Sigmoid colon (tissue), 7 donors: ENCODE results near the gene GDNF. TPM values are rescaled to one million over a fixed set of nuclear protein-coding genes. Genes with fewer than 3 reads are reported as not detected.
A peak's percentile ranks its signal among the peaks of the same experiment; 100 is the strongest.

Experiments
- DNase-seq: peaks from one replicate; pipeline ENCODE4 v3.0.0-alpha.2; 2019
- H3K27ac ChIP-seq, 4 donors: fragments of 200-600 bp; sonication (generic); one replicate each; pipeline ENCODE4 v1.5.1; 2016 to 2019; ENCODE audit warnings: mild to moderate bottlenecking in 1 of 4
- H3K27me3 ChIP-seq, 3 donors: fragments of 200-600 bp; sonication (generic); one replicate each; pipeline ENCODE4 v1.5.1; 2019; ENCODE audit warnings: mild to moderate bottlenecking in 1 of 3
- H3K36me3 ChIP-seq, 4 donors: fragments of 200-600 bp; sonication (generic); one replicate each; pipeline ENCODE4 v1.5.1; 2016 to 2019
- H3K4me1 ChIP-seq, 4 donors: fragments of 200-600 bp; sonication (generic); one replicate each; pipeline ENCODE4 v1.5.1; 2017 to 2019
- H3K4me3 ChIP-seq, 4 donors: fragments of 200-600 bp; sonication (generic); one replicate each; pipeline ENCODE4 v1.5.1; 2017 to 2019; ENCODE audit warnings: mild to moderate bottlenecking in 2 of 4, moderate library complexity in 1 of 4
- H3K9me3 ChIP-seq, 4 donors: fragments of 200-600 bp in 3 of 4; sonication (generic) in 3 of 4; one replicate each; pipeline versions ENCODE4 v1.5.1 to v1.6.1; 2013 to 2019
- CTCF ChIP-seq, 4 experiments: fragments of 450-650 bp in 3 of 4; fragments of 200-600 bp in 1 of 4; IDR thresholded peaks; one replicate each; pipeline ENCODE4 v1.5.1; 2016 to 2019; ENCODE audit warnings: antibody characterized with exemption in 4 of 4, mild to moderate bottlenecking in 3 of 4, moderate library complexity in 2 of 4
- EP300 ChIP-seq, 4 donors: sonication (generic); formaldehyde crosslinking; IDR thresholded peaks; one replicate each; pipeline ENCODE4 v1.6.1; 2017; ENCODE audit warnings: antibody characterized with exemption in 4 of 4
- POLR2A ChIP-seq, 2 donors: fragments of 450-650 bp; IDR thresholded peaks; one replicate each; pipeline ENCODE4 v1.6.1; 2016; ENCODE audit warnings: antibody characterized with exemption in 2 of 2, mild to moderate bottlenecking in 2 of 2, moderate library complexity in 2 of 2
- POLR2AphosphoS5 ChIP-seq, 4 donors: sonication (generic); formaldehyde crosslinking; IDR thresholded peaks; one replicate each; pipeline ENCODE4 v1.6.1; 2017; ENCODE audit warnings: antibody characterized with exemption in 4 of 4
- WGBS, 2 donors: extraction: QIAGEN DNeasy Blood & Tissue Kit; methylation state at CpG; one replicate each; pipeline ENCODE4 v1.1.7; 2013; 5-methylcytosine and 5-hydroxymethylcytosine counted together
- intact Hi-C: fragments of 100-400 bp; cut with DNase I; formaldehyde crosslinking; loops from one replicate; pipeline ENCODE4 v1.15.1; 2023
- polyA plus RNA-seq, 3 donors: library from polyadenylated mRNA; stranded (reverse); fragments of 200-250 nt; gene quantifications; one replicate each; pipeline ENCODE4 v1.2.3, GENCODE V29; 2013
- total RNA-seq, 4 donors: library from RNA; depleted of rRNA; stranded (reverse); fragments of >200 nt; gene quantifications; one replicate each; pipeline ENCODE4 v1.1.0, GENCODE V29; 2016
- donor health status: healthy with polysubstance abuse.
- donor health status: Bipolar disorder and iron deficiency.
- donor health status: healthy.

The GDNF gene
- total and polyA plus RNA-seq, 7 donors, result under 0.01 to 16.3 (median 4.2) TPM

- intact Hi-C loops, result loop anchor here (5.0 kb wide), 3 partner anchors 121 to 961 kb away; partner anchors contain the start of gene NIPBL
- WGBS, 2 donors, result 6 to 11% methylated on average over 47 of the region's 47 CpGs
- no peaks in the 10 kb centered on the region for H3K9me3 ChIP-seq
- peak overlapping the region; percentile 66 to 86 (median 73) for H3K4me3 ChIP-seq
- H3K27me3 ChIP-seq, result peaks cover 0 to 6% (median 3%) of the 10 kb centered on the region in 3 donors
- peak; percentile 79 for DNase-seq
- no peaks in the 10 kb centered on the region for H3K36me3 ChIP-seq
- peak in 1 of 4 experiments; percentile 17 for TF ChIP-seq CTCF (IDR thresholded peaks at IDR 0.05)
- no peak for TF ChIP-seq EP300 (IDR thresholded peaks at IDR 0.05)
- peak in 1 of 4 donors; percentile 44 for TF ChIP-seq POLR2AphosphoS5 (IDR thresholded peaks at IDR 0.05)
- H3K27ac ChIP-seq, result peak overlapping the region; percentile 85 to 97 (median 95)
- peaks cover 0 to 50% (median 34%) of the 10 kb centered on the region in 4 donors for H3K4me1 ChIP-seq
These were observed 1.5 kb downstream of the GDNF start for GRCh38 chr5:37838152-37838932.

GRCh38 chr5:37837414-37838032 lies 2.3 kb downstream of the GDNF start:
- Histone ChIP-seq H3K9me3 (no peaks in the 10 kb centered on the region), H3K36me3 (no peaks in the 10 kb centered on the region), H3K27ac (peak overlapping the region; percentile 85 to 97 (median 95)), H3K4me3 (peak overlapping the region; percentile 66 to 86 (median 73)), H3K27me3 (peaks cover 0 to 6% (median 3%) of the 10 kb centered on the region in 3 donors), H3K4me1 (peaks cover 0 to 59% (median 42%) of the 10 kb centered on the region in 4 donors)
- TF ChIP-seq EP300 (IDR thresholded peaks at IDR 0.05) (no peak), POLR2AphosphoS5 (IDR thresholded peaks at IDR 0.05) (peak in 3 of 4 donors; percentile 28 to 55 (median 36)), CTCF (IDR thresholded peaks at IDR 0.05) (peak; percentile 82 to 92 (median 84)), POLR2A (IDR thresholded peaks at IDR 0.05) (no peak)
- intact Hi-C loops, result loop anchor here (1.0 to 5.0 kb wide), 6 partner anchors 120 to 960 kb away; partner anchors contain the start of gene NIPBL
- DNase-seq, result peak; percentile 91
- 4 to 11% methylated on average over 38 of the region's 38 CpGs for WGBS, 2 donors

GRCh38 chr5:37836592-37837413 lies 3.0 kb downstream of the GDNF start:
- no peak for DNase-seq
- Histone ChIP-seq H3K36me3 (no peaks in the 10 kb centered on the region), H3K4me3 (peak overlapping the region; percentile 66 to 86 (median 73)), H3K9me3 (no peaks in the 10 kb centered on the region), H3K4me1 (peaks cover 0 to 66% (median 49%) of the 10 kb centered on the region in 4 donors), H3K27ac (peak overlapping the region; percentile 85 to 97 (median 95)), H3K27me3 (peaks cover 0 to 6% (median 3%) of the 10 kb centered on the region in 3 donors)
- WGBS, 2 donors, result 3 to 25% methylated on average over 65 of the region's 65 CpGs
- TF ChIP-seq POLR2AphosphoS5 (IDR thresholded peaks at IDR 0.05), result peak in 1 of 4 donors; percentile 23
- TF ChIP-seq POLR2A (IDR thresholded peaks at IDR 0.05), result no peak
- no peak for TF ChIP-seq CTCF (IDR thresholded peaks at IDR 0.05)
- intact Hi-C loops, result loop anchor here (1.0 to 5.0 kb wide), 6 partner anchors 120 to 960 kb away; partner anchors contain the start of gene NIPBL

- no peak for DNase-seq
- Histone ChIP-seq H3K4me1 (peaks cover 0 to 70% (median 53%) of the 10 kb centered on the region in 4 donors), H3K36me3 (no peaks in the 10 kb centered on the region), H3K9me3 (no peaks in the 10 kb centered on the region), H3K27ac (peak overlapping the region; percentile 85 to 97 (median 95)), H3K4me3 (peak overlapping the region; percentile 66 to 86 (median 73)), H3K27me3 (peaks cover 0 to 6% (median 3%) of the 10 kb centered on the region in 3 donors)
- WGBS, 2 donors, result 11 to 39% methylated on average over 16 of the region's 16 CpGs
- no peak for TF ChIP-seq POLR2AphosphoS5 (IDR thresholded peaks at IDR 0.05)
- TF ChIP-seq CTCF (IDR thresholded peaks at IDR 0.05), result no peak
- TF ChIP-seq EP300 (IDR thresholded peaks at IDR 0.05), result no peak
- TF ChIP-seq POLR2A (IDR thresholded peaks at IDR 0.05), result no peak
- intact Hi-C loops, result loop anchor here (2.0 to 5.0 kb wide), 4 partner anchors 119 to 959 kb away; partner anchors contain the start of gene NIPBL
These were observed 3.6 kb downstream of the GDNF start for GRCh38 chr5:37836235-37836591.
